Stimulated activated naive CD8-positive, alpha-beta T cell treated with anti-CD3 and anti-CD28 coated beads, Interleukin-15, amount 100 ng/mL, for 72 hours (primary cell): ENCODE measurements around the gene CCDC7.
"Not testable (repeated sequence)": the region's sequence is repeated elsewhere in the genome, so short reads cannot be mapped to it uniquely, and the experiment has no call there.

Source experiments
- ATAC-seq: fragments of 150-1000 bp; cut with Tn5 transposase; 2 replicates; pipeline ENCODE4 v1.10.0; 2021; ENCODE audit warnings: mild to moderate bottlenecking, moderate library complexity
- DNase-seq, 2 donors: peaks; one replicate each; pipeline ENCODE4 v3.0.0; 2021 to 2022
- H3K27ac Mint-ChIP-seq, 2 donors: one replicate each; pipeline ENCODE4 v1.8.0; 2022; ENCODE audit warnings: mild to moderate bottlenecking in 2 of 2, mixed read lengths in 2 of 2, moderate library complexity in 2 of 2
- H3K27me3 Mint-ChIP-seq: one replicate; pipeline ENCODE4 v1.8.0; 2022; ENCODE audit warnings: mixed read lengths
- H3K4me1 Mint-ChIP-seq: one replicate; pipeline ENCODE4 v1.8.0; 2022; ENCODE audit warnings: mild to moderate bottlenecking, mixed read lengths
- H3K4me3 Mint-ChIP-seq, 2 donors: one replicate each; pipeline ENCODE4 v1.8.0; 2022; ENCODE audit warnings: mild to moderate bottlenecking in 2 of 2, mixed read lengths in 2 of 2, moderate library complexity in 1 of 2
- H3K9me3 Mint-ChIP-seq, 2 donors: one replicate each; pipeline ENCODE4 v1.8.0; 2022; ENCODE audit warnings: mixed read lengths in 2 of 2

CCDC7 gene

DNA sequence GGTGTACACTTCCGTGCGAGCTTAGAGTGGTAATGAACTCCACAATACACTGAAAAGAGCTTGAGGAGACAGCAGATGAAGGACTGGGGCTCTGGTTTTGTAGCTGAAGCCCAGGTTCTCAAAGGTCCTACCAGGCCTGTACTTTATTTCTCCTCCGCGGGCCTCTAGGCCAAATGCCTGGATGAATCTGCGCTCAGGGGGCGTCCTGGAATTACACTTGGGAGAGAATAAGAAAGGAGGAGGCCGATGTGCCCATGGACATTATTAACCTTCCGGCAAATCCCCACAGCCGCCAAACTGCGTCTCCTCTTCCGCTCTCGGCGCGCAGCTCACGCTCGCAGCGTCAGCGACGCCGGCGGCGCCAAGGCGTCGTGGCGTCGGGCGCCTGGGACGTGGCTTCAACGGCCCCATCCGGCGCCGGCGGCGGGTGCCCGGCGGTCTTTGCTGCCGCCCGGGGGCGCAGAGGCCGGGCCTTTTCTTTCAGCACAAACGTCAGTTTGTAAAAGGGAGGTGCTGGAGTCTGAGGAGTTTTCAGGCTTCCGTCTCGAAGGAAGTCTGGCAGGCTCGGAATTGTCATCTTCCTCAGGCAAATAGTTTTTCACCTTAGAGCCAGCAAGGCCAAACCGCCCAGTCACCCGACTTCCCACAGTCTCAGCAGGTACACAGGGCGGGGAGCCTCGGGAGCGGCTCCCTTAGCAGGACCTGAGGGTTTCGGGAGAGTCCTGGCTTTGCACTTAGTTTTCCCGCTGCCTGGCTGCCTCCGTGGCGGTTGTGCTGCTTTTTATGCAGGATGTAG lies at the start of gene CCDC7:
CCDC7 (plus strand) TSS at position 401 of the 796 bp plus-strand sequence. CDS start 5,503 bp downstream, outside the sequence.
- Mint-ChIP-seq H3K27ac (peak within 1 kb of the TSS; percentile 99), H3K27me3 (no peaks in the 10 kb centered on the region), H3K4me3 (peak within 1 kb of the TSS; percentile 89 to 94), H3K9me3 (no peaks in the 10 kb centered on the region), H3K4me1 (peaks cover 13% of the 10 kb centered on the region)
- DNase-seq (peak; percentile 83 to 85), ATAC-seq (peak; percentile 99)

DNA sequence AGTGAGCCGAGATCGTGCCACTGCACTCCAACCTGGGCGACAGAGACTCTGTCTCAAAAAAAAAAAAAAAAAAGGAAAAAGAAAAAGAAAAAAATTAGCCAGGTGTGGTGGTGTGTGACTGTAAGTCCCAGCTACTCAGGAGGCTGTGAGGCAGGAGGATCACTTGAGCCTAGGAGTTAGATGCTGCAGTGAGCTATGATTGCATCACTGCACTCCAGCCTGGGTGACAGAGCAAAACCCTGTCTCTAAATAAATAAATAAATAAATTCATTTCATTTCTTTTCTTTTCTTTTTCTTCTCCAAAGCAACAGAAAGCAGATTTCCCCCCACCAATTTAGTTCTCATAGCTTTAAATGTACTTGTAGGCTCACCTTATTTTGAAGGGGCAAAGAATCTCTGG lies 48.8 kb upstream of the CCDC7 start:
- DNase-seq, H3K27ac Mint-ChIP-seq, H3K27me3 Mint-ChIP-seq, H3K4me3 Mint-ChIP-seq, ATAC-seq, H3K4me1 Mint-ChIP-seq, H3K9me3 Mint-ChIP-seq: not testable (repeated sequence)

DNA sequence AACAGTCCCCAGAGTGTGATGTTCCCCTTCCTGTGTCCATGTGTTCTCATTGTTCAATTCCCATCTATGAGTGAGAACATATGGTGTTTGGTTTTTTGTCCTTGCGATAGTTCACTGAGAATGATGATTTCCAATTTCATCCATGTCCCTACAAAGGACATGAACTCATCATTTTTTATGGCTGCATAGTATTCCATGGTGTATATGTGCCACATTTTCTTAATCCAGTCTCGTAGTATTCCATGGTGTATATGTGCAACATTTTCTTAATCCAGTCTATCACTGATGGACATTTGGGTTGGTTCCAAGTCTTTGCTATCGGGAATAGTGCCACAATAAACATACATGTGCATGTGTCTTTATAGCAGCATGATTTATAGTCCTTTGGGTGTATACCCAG lies 46.2 kb upstream of the CCDC7 start:
- not testable (repeated sequence) for ATAC-seq, H3K27ac Mint-ChIP-seq, DNase-seq, H3K4me3 Mint-ChIP-seq, H3K9me3 Mint-ChIP-seq, H3K4me1 Mint-ChIP-seq, H3K27me3 Mint-ChIP-seq

DNA sequence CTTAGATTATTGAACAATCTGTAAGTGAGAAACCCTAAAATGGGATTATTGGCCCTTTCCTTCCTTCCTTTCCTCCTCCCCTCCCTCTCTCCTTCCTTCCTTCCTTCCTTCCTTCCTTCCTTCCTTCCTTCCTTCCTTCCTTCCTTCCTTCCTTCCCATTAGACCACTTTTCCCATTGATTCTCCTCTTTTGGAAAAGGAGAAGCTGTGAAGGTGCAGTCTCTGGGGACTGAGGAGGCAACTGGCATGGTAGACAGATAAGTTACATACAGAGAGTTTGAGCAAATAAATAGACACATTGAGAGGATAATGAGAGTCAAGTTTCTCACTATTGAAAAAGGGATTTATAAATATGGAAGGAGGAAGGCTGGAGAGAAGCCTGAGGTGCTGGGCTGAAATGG lies 45.0 kb upstream of the CCDC7 start:
- no peak overlapping the region for H3K4me3 Mint-ChIP-seq
- DNase-seq (no peak), ATAC-seq (no peak)
- no peaks in the 10 kb centered on the region for H3K4me1 Mint-ChIP-seq
- H3K27me3 Mint-ChIP-seq, result no peaks in the 10 kb centered on the region
- H3K9me3 Mint-ChIP-seq, result peaks cover 0 to 4% of the 10 kb centered on the region in 2 donors
- H3K27ac Mint-ChIP-seq, result no peak overlapping the region

DNA sequence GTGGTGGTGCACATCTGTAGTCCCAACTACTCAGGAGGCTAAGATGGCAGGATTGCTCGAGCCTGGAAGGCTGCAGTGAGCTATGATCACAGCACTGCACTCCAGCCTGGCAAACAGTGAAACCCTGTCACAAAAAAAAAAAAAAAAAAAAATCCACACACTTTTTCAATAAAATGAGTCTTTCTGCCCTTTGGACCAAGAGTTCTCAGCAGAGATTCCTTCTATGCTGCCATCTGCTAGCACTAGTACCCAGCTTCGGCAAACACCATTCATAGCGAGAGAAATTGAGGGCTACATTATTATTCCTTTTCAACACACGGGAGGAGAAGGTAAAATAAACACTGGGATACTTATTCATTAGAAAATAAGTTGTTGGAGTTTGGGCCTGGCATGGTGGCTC lies 43.4 kb upstream of the CCDC7 start:
- DNase-seq (no peak), ATAC-seq (no peak)
- Mint-ChIP-seq H3K4me3 (no peak overlapping the region), H3K9me3 (peaks cover 0 to 4% of the 10 kb centered on the region in 2 donors), H3K27me3 (no peaks in the 10 kb centered on the region), H3K4me1 (no peaks in the 10 kb centered on the region), H3K27ac (no peak overlapping the region)

DNA sequence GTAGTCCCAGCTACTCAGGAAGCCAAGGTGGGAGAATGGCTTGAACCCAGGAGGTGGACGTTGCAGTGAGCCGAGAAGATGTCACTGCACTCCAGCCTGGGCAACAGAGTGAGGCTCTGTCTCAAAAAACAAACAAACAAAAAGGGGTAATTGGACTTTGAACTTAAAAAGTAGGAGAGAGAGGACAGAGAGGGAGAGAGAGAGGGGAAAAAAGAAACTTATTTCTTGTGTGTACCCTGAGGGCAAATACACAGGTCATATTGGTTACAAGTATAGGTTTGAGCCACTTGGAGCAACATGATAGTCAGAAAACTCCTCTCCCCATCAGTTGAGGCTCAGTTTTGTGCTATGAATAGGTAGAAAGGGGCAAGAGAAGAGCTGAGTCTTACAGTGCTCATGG lies 42.8 kb upstream of the CCDC7 start:
- no peaks in the 10 kb centered on the region for H3K27me3 Mint-ChIP-seq
- H3K4me1 Mint-ChIP-seq, result no peaks in the 10 kb centered on the region
- ATAC-seq (no peak), DNase-seq (no peak)
- peaks cover 0 to 4% of the 10 kb centered on the region in 2 donors for H3K9me3 Mint-ChIP-seq
- H3K4me3 Mint-ChIP-seq, result no peak overlapping the region
- no peak overlapping the region for H3K27ac Mint-ChIP-seq

DNA sequence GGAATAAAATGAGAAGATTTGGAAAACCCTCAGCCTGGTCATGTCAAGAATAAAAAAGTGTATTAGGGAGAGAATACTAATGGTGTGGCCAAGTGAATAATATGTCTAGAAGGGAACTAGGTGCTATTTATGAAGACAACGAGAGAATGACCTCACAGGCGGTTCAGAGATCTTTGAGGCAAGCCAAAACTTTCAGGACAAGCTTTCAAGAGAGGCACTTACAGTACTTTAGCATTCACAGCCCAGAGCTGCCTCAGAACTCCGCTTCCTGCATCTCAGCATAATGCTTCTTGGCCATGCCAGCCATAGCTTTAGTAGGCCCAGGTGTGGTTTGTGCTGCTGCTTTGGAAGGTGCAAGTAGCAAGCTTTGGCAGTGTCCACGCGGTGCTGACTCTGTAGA lies 37.2 kb upstream of the CCDC7 start:
- no peak for ATAC-seq
- H3K9me3 Mint-ChIP-seq, result peaks cover 0 to 4% of the 10 kb centered on the region in 2 donors

DNA sequence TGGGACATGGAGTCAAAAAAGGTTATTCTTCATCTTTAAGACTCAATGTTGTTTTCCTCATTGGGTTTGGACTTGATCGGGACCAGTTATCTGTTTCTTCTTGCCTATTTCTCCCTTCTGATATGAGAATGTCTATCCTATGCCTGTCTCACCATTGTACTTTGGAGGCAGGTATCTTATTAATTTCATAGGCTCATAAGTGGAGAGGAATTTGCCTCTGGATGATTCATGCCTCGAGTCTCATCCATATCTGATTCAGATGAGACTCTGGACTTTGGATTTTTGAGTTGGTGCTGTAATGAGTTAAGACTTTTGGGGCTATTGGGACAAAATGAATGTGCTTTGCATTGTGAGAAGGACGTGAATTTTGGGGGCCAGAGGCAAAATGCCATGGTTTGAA lies 36.2 kb upstream of the CCDC7 start:
- Mint-ChIP-seq H3K27ac (no peak overlapping the region), H3K9me3 (peaks cover 0 to 4% of the 10 kb centered on the region in 2 donors), H3K27me3 (peaks cover 5% of the 10 kb centered on the region), H3K4me1 (peaks cover 13% of the 10 kb centered on the region), H3K4me3 (no peak overlapping the region)
- DNase-seq, result no peak
- ATAC-seq, result no peak

More for the DNA sequence above, 37.2 kb upstream of the CCDC7 start:
- no peak for DNase-seq
- no peaks in the 10 kb centered on the region for H3K27me3 Mint-ChIP-seq
- H3K4me3 Mint-ChIP-seq, result no peak overlapping the region
- H3K4me1 Mint-ChIP-seq, result peaks cover 5% of the 10 kb centered on the region
- H3K27ac Mint-ChIP-seq, result no peak overlapping the region

DNA sequence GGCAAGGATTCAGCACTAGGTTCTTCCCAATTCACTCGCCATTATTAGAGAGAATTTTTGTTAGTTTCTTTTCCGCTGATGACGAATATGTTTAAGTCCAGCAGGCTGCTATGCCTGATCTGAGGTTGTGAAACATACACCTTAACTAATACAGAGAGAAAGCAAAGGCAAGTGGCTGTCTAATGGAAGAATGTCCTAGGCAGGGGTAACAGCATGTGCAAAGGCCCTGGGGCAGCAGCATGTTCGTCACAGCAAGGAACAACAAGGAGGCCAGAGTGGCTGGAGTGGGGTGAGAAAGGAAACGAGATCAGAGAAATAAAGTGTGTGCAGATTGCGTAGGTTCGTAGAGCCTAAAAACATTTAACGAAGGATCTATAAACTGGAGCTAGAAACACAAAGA lies 35.4 kb upstream of the CCDC7 start:
- no peak overlapping the region for H3K4me3 Mint-ChIP-seq
- no peak overlapping the region for H3K27ac Mint-ChIP-seq
- peaks cover 6% of the 10 kb centered on the region for H3K27me3 Mint-ChIP-seq
- H3K4me1 Mint-ChIP-seq, result peaks cover 13% of the 10 kb centered on the region
- ATAC-seq, result no peak
- peaks cover 0 to 3% of the 10 kb centered on the region in 2 donors for H3K9me3 Mint-ChIP-seq
- DNase-seq, result no peak

DNA sequence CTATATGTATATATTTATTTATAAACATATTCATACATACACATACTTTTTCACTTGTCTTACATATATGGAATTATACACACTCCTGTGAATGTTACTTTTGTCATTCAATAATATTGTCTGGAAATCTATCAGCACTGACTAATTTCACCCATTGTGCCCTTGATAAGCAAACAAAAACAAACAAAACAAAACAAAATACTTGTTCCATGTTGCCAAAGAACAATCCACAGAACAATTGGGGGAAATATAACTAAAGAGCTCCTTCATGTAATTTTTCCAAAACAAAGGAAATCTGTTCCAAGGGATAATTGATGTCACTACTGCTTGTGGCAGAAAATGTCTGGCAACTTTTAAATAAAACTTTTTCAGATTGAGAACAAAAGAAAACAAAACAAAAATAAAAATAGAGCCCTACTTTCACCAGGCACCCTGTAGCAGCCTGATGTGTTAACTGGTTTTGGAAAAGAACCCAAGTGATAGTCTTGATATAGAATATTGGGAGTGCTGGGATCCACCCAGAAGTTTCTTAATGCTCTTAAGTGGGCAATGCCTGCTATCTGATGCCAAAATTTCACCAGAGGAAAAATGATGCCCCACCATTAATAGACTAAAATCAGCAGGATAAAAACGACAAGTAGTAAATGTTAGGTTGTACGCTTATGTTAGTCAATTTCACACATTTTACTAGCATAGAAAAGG lies 34.0 kb upstream of the CCDC7 start:
- Mint-ChIP-seq H3K4me1 (peaks cover 13% of the 10 kb centered on the region), H3K4me3 (no peak overlapping the region), H3K27ac (no peak overlapping the region), H3K9me3 (no peaks in the 10 kb centered on the region), H3K27me3 (peaks cover 6% of the 10 kb centered on the region)
- DNase-seq, result no peak
- no peak for ATAC-seq

DNA sequence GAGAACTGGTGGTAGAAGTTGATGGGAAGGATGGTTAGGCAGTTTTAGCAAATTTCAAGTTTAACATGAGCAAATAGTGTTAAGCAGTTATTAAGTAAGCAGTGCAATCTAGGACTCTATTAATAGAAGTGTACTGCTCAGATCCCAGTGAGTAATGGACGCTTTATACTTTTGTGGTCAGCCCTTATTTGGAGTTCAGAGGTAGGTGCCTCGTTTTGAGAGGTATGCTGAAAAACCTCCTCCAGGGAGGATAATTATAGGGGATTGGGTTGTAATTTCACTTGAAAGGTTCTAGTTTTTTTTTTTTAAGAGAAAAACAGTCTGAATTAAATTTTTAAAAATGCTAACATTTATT lies 33.5 kb upstream of the CCDC7 start:
- Mint-ChIP-seq H3K4me1 (peaks cover 13% of the 10 kb centered on the region), H3K9me3 (no peaks in the 10 kb centered on the region)

DNA sequence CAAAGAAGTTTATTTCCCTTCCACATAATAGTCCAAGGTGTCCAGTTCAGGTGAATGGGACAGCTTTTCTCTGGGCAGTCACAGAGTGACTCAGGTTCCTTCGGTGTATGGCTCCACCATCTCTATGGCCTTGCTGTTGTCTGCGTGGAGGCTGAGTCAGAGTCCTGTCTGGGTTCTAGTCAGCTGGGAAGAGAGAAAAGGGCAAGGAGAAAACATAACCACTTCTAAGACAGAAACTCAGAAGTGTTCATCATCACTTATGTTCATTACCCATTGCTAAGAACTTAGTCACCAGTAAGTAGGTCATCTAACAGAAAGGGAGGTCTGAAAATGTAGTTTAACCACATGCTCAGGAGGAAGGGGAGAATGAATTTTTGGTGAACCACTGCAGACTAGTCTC lies 32.4 kb upstream of the CCDC7 start:
- ATAC-seq (peak; percentile 99), DNase-seq (peak; percentile 5 to 61)
- Mint-ChIP-seq H3K4me3 (no peak overlapping the region), H3K27ac (peak overlapping the region in 1 of 2 donors; percentile 42), H3K9me3 (no peaks in the 10 kb centered on the region), H3K27me3 (peaks cover 6% of the 10 kb centered on the region), H3K4me1 (peaks cover 13% of the 10 kb centered on the region)

More for the DNA sequence above, 33.5 kb upstream of the CCDC7 start:
- no peak for DNase-seq
- ATAC-seq, result no peak
- Mint-ChIP-seq H3K27me3 (peaks cover 6% of the 10 kb centered on the region), H3K4me3 (no peak overlapping the region), H3K27ac (no peak overlapping the region)

DNA sequence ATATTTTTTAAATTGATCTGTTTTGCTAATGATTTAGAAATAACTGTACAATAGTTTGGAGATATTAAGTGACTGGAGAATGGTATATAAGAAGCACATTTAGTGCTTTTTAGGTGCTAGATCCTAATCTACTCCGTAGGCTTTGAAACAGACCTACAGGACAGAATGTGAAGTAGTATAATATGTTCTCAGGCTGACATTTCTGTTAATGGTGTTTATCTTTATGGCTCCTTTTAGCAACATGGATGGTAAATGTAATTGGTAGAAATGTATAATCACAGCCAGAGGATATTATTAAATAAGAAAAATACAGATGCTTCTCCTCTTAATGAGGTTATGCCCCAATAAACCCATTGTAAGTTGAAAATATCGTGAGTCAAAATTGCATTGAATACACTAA lies 30.6 kb upstream of the CCDC7 start:
- Mint-ChIP-seq H3K4me1 (peaks cover 13% of the 10 kb centered on the region), H3K4me3 (no peak overlapping the region), H3K9me3 (no peaks in the 10 kb centered on the region), H3K27me3 (peaks cover 6% of the 10 kb centered on the region), H3K27ac (no peak overlapping the region)
- no peak for ATAC-seq
- DNase-seq, result no peak

DNA sequence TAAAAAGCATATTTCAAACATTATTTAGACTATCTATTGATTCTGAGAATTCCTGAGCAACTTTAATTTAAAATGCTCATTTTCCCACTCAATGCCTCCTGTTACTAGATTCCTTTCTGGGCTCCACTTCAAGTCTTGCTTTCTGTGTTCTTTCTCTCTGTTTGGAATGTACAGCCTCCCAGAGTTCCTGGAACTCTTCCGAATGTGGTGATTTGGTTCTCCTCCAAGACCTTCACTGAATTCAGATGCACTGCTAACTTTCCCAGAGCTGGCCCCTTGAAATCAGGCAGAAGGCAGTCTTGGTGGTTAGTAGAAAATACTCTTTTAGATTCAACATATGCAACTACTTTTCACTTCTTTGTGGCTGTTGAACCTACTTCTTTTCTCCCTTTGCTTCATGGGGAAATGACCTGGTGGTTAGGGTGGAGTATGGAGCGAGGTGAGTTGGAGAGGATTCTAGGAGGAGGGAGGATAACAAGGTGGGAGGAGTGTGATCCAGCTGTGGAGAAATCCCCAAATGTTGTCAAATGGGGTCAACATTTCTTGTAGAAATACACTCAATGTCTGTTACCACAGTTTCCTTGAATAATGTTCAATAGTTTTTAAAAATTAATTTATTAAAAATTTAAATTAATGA lies 27.9 kb upstream of the CCDC7 start:
- DNase-seq, result no peak
- ATAC-seq, result no peak
- Mint-ChIP-seq H3K4me3 (no peak overlapping the region), H3K27me3 (peaks cover 6% of the 10 kb centered on the region), H3K4me1 (peaks cover 13% of the 10 kb centered on the region), H3K27ac (no peak overlapping the region), H3K9me3 (peaks cover 8 to 11% of the 10 kb centered on the region in 2 donors)

DNA sequence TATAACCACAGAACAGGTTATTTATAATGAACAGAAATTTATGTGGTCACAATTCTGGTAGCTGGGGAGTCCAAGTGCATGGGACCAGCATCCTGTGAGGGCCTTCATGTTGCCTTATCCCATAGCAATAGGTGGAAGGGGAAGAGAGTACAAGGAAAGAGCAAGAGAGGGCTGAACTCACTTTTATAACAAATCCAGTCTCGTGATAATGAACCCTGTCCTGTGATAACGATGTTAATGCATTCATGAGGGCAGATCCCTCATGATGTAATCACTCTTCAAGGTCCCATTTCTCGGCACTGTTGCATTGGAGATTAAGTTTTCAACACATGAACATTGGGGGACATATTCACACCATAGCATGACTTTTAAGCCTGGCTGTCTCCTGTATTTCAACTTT lies 27.4 kb upstream of the CCDC7 start:
- Mint-ChIP-seq H3K4me1 (peaks cover 8% of the 10 kb centered on the region), H3K27me3 (peaks cover 6% of the 10 kb centered on the region), H3K4me3 (no peak overlapping the region), H3K9me3 (peaks cover 8 to 11% of the 10 kb centered on the region in 2 donors), H3K27ac (no peak overlapping the region)
- DNase-seq (no peak), ATAC-seq (no peak)

DNA sequence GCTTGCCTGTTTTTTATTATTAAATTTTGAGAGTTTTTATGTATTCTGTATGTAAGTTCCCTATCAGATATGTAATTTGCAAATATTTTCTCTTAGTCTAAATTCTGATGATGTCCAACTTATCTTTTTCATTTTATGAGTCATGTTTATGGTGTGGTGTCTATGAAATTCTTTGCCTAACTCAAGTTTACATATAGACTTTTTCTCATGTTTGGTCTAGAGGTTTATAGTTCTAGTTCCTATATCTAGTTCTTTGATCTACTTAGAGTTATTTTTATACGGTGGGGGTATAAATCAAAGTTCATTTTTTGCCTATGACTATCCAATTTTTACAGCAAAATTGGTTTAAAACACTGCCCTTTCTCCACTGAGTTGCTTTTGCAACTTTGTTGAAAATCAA lies 26.3 kb upstream of the CCDC7 start:
- DNase-seq (no peak), ATAC-seq (no peak)
- H3K4me1 Mint-ChIP-seq, result no peaks in the 10 kb centered on the region
- H3K9me3 Mint-ChIP-seq, result peaks cover 8 to 11% of the 10 kb centered on the region in 2 donors
- peaks cover 2% of the 10 kb centered on the region for H3K27me3 Mint-ChIP-seq
- no peak overlapping the region for H3K27ac Mint-ChIP-seq
- H3K4me3 Mint-ChIP-seq, result no peak overlapping the region
